Esophagus mucosa (tissue), 1 donor: Measurements from ENCODE around the gene RAB4A. TPM values are rescaled to one million over a fixed set of nuclear protein-coding genes. Genes with fewer than 3 reads are reported as not detected.
A peak's percentile ranks its signal among the peaks of the same experiment; 100 is the strongest.

Source experiments
- ATAC-seq: fragments of 200-7000 bp; cut with Tn5 transposase; one replicate; pipeline ENCODE4 v1.9.1; 2020
- total RNA-seq: library from RNA; stranded (reverse); gene quantifications from one replicate; pipeline ENCODE4 v1.2.4, GENCODE V29; 2023
- donor health status: DM: yes; HTN: yes; CAD: no.

Gene RAB4A
- total RNA-seq, 1 donor from 2014 or later, result 58.5 TPM

DNA sequence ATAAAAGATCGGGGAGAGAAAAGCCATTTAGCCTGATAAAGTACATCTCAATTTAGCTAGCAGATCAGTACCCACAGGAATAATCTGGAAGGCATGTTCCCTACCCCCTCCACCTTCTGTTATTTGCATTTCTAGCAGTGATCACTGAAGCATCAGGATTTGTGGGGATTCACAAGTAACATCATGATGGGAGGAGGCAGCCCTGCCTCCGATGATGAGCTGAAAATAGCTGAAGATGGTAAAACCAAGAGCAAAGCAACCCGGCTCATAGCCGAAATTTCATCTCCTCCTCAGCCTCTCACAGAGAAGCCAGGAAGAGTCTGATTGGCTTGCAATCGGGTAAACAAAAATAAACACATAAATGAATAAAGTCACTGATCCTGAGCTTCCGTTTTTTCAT is 69.6 kb downstream of the RAB4A start:
- ATAC-seq, result no peak

DNA sequence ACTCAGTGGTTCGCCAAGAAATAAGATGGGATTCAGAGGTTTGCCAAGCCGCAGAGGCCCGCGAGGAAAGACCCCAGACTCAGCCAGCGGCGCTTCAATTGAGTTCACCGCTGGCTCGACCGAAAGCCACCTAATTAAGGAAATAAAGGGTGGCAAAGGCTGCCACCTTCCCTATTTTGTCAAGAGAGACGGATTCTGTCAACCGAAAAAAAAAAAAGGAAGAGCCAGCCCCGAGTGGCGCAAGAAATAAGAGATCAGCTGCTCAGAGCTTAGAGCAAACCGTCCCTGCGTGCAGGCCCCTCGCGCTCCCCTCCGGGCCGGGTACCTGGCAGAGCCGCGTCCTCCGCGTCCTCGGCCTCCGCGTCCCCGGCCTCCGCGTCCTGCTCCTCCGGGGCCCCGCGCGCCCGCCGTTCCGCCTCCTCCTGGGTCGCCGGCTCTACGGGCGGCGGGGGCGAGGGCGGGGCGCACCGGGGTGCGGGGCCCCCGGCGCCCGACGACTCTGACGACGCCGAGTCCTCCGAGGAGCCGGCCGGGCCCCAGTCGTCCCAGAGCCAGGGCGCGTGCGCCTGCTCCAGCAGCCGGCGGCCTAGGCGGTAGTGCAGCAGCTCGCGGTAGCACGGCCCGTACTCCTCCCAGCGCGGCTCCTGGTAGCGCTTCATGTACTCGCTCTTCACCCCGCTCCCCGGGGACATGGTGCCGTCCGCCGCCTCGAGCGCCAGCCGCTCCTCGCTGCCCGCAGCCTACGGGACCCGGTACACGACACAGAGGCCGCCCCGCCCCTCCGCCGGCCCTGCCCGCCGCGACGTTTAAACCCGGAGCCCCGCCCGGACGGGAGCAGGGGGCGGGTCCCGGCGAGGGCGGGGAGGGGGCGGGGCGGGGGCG is 71.1 kb downstream of the RAB4A start:
- peak; percentile 97 for ATAC-seq

DNA sequence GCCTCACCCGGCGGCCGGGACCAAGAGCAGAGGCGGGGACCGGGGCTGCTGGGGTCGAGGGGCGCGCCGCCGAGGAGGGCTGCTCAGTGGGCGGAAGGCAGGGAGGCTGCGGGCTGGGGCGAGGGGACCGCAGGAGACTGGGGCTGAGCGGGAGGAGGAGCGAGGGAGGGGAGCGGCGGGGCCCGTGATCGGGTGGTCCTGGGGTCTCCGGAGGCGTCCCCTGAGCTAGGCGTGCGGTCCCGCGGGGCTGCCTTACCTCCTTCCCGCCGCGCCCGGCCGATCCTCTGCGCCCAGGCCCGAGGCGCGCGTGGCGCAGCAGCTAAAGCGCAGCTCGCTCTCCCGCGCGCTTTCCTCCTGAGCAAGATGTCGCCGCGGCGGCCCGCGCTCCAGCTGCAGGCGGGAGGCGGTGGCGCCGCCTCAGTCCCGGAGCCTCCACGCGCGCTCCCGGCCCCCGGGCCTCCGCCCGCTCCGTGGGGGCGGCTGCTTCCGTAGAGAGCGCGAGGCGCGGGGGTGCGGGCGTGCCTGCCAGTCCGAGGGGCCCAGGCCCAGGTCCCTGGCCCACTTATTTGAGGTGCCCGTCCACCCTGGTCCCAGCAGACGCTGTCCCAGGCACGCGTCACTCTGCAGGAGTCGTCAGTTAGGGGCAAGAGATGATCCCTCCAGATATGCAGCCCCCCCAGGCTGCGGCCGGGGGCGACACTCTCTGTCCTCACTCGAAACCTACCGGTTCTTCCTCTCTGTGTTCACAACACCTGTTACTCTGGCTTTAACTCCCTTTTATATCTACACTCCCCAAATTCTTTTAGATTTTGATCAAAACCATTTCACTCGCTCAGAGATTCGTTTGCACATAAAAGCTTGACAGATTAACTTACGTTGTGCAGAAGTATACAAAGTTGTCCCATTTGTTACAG is 72.0 kb downstream of the RAB4A start, which contains the start of gene CCSAP:
TSS of gene CCSAP (minus strand) at position 392 of the 914 bp plus-strand sequence. CDS start 582 bp downstream, outside the sequence.
- peak; percentile 43 for ATAC-seq

DNA sequence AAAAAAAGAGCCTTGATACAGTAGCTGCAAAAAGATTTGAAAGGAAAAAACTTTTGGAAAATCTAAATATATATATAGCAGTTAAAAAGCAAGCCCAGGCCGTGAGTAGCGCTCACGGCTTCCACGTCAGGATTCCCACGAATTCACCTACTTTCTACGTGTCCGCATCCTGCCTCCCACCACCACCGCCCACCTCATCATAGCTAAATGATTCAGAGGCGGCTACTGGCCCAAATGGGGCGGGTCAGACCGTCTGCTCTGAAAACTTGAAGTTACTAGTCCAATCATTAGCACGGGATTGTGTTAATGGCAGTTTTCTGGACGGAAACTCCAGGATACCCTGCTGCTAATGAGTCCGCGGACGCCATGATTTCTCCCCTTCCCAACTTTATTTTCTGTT is 73.2 kb downstream of the RAB4A start:
- ATAC-seq, result no peak

DNA sequence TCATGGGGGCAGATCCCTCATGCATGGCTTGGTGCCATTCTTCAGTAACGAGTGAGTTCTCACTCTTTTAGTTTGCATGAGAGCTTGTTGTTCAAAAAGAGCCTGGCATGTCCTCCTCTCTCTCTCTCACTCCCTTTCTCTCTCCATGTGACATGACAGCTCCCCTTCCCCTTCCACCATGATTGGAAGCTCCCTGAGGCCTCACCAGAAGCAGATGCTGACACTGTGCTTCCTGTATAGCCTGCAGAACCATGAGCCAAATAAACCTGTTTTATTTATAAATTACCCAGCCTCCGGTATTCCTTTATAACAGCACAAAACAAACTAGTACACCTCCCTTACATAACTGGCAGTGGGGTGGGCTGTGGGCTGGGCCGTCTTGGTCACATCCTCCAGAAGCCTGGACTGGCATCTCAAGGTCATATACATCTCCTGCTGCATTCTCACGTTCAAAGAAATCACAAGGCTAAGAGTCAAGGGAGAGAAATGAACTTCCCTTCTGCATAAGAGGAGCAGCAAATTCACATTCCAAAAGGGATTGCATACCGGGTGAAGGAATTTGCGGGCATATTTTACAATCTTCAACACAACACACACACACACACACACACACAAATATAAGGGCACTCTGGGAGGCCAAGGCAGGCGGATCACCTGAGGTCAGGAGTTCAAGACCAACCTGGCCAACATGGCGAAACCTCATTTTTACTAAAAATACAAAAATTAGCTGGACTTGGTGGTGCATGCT is 74.2 kb downstream of the RAB4A start:
- ATAC-seq, result no peak

DNA sequence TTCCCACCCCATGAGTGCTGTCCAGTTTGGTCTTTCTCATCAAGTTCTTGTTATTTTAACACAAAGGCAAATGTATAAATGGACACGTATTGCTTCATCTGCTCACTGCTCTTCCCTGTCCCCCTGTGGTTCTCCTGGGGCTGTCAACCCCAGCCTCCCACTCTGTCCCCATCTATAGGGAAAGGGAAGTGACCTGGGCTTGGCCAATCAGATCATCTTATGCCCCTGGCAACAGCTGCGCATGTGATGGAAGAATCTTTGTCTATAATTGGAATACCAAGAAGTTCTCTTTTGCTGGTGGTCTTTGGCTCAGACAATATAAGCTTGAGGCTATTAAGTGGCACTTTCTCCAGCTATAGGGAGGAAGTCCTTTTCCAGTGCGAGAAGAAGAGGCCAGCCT is 76.6 kb downstream of the RAB4A start:
- no peak for ATAC-seq

DNA sequence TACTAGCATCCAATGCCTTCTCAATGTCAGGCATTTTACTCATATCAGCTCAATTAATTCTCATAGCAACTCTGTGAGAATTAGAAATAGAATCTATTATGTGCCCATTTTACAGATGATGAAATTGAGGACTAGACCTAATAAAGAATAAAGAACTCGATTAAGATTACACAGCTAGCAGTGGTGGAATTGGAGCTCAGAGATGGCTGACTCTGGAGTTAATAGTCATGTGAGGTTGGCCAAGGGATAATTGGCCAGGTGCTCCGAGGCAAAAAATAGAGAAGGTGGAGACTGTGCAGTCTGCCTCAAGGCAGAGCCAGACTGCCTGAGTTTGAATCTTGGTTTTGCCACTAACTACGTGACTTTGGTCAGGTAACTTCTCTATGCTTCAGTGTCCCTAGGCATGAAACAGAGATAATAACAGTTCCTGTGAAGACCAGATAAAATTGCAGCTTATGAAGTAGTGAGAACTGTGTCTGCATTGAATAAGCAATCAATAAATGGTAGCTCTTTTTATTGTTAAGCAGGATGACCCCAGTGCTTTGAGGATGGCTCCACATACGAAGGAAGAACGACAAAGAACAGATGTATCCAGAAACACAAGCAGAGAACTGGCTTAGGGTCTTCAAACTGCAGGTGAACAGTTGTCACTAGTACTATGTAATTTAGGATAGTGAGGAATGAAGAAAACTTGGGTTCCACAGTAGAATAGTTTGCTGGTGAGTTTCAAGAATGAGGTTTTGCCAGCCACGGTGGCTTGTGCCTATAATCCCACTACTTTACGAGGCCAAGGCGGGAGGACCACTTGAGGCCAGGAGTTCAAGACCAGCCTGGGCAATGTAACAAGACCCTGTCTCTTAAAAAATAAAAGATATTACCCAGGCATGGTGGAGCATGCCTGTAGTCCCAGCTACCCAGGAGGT is 78.8 kb downstream of the RAB4A start:
- no peak for ATAC-seq

DNA sequence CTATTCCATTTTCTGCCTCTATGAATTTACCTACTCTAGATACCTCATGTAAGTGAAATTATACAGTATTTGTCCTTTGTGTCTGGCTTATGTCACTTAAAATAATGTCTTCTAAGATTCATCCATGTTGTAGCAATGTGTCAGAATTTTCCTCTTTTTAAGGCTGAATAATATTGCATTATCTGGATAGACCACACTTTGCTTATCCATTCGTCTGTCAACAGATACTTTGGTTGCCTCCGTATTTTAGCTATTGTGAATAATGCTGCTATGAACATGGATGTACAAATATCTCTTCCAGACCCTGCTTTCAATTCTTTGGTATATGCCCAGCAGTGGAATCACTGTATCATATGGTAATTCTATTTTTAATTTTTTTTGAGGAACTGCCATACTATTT is 82.1 kb downstream of the RAB4A start:
- no peak for ATAC-seq

DNA sequence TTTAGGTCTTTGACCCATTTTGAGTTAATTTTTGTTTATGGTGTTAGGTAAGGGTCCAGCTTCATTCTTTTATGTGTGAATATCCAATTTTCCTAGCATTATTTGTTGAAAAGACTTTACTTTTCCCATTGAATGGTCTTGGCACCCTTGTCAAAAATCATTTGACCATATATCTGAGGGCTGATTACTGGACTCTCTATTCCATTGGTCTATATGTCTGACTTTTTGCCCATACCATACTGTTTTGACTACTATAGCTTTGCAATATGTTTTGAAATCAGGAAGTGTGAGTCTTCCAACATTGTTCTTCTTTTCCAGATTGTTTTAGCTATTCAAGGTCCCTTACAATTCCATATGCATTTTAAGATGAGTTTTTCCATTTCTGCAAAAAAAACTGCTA is 83.3 kb downstream of the RAB4A start:
- no peak for ATAC-seq

Other genes with a start within 250 kb of the RAB4A start
- 3.0 TPM for gene CCSAP, start 71.9 kb downstream of the RAB4A start, total RNA-seq
- 1.3 TPM for gene ACTA1, start 163.0 kb downstream of the RAB4A start, total RNA-seq
- gene NUP133, start 237.2 kb downstream of the RAB4A start, total RNA-seq, result 23.3 TPM